ENCODE results near the gene SDK2. TPM values are rescaled to one million over a fixed set of nuclear protein-coding genes. Genes with fewer than 3 reads are reported as not detected.

Gene SDK2
- total RNA-seq, 2 experiments from 2014 or later, result 2.4 to 2.5 TPM

DNA sequence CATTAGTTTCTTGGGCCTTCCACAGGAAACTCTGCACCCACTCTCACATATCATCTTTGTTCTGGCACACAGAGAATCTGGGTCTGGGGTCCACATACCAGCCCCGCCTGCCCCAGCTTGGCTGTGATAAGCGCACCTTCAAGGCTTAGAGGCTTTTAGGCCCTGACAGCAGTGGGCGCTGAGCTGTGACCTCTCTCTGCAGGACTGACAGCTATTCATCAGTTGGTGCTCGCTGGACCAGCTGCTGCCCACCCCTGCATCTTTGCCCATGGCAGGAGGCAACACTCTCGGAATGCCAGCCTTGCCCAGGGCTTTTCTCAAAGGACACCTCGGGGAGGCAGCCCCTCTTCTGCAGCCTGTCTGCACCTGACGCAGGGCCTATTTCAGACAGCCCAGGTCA, 62.9 kb downstream of the SDK2 start:
- no peaks in the 10 kb centered on the region for H3K27me3 Mint-ChIP-seq
- H3K9me3 Mint-ChIP-seq, result no peaks in the 10 kb centered on the region
- DNase-seq, result no peak
- POLR2A ChIA-PET, result no interaction called here
- H3K4me1 Mint-ChIP-seq, result no peaks in the 10 kb centered on the region
- no peak overlapping the region for H3K4me3 Mint-ChIP-seq
- no peaks in the 10 kb centered on the region for H3K36me3 Mint-ChIP-seq (ENCODE audit: low read depth)
- H3K27ac Mint-ChIP-seq, result no peak overlapping the region
- CTCF ChIA-PET, result no interaction called here

DNA sequence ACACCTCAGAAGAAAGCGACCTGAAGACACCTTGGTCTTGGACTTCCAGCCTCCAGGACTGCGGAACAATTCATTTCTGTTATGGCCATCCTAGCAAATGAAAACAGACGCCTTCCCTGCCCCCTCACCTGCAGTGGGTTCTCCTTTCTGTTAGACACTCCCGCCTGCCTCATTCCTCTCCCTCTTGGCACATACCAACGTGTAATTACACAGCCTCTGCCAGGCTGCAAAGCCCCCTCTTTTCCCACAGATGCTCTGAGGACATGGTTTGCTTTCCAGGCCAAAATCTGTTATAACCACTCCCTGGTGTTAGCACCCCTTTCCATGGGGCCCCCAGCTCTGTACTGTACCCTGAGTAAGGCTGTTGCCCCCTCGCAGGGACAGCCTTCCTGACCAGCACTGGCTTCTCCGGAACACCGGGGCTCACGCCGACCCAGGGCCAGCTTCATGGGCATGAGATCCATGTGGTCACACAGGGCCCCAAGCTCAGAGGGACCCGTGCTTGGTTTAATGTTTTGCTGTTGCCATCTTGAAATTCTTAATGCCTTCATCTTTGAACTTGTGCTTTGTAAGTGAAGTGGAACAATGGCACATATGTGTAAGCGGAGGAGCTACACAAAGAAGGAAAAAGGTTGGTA, 64.1 kb downstream of the SDK2 start:
- Mint-ChIP-seq H3K36me3 (ENCODE audit: low read depth) (no peaks in the 10 kb centered on the region), H3K27ac (no peak overlapping the region), H3K9me3 (no peaks in the 10 kb centered on the region), H3K27me3 (no peaks in the 10 kb centered on the region), H3K4me3 (no peak overlapping the region), H3K4me1 (no peaks in the 10 kb centered on the region)
- CTCF ChIA-PET, result no interaction called here
- POLR2A ChIA-PET, result no interaction called here
- DNase-seq, result no peak

DNA sequence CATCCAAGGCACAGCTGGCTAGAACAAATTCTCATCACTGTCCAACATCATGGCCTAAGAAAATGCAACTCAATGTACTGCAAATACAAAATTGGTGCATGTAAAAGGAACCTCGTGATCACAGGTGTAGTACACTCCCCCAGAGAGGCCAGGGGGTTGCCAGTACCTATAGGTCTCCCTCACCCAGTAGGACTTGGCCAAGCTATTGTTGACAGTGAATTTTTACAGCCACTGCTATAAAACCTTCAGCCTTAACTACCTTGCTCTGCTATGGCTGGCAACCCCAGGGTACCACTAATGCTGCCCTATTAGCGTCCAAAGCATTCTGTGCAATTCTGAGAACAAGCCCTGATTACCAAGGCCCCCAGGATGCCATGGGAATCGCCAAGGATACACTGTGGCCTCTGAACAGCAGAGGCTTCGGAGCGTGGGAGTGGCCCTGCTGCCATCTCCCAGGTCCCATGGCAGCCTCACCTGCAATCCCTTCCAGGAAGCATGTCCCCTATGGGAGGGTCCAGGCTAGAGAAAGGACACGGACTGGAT, 67.6 kb downstream of the SDK2 start:
- H3K4me1 Mint-ChIP-seq, result no peaks in the 10 kb centered on the region
- no peaks in the 10 kb centered on the region for H3K27me3 Mint-ChIP-seq
- no peak for DNase-seq
- POLR2A ChIA-PET, result no interaction called here
- H3K27ac Mint-ChIP-seq, result no peak overlapping the region
- CTCF ChIA-PET, result no interaction called here
- no peaks in the 10 kb centered on the region for H3K36me3 Mint-ChIP-seq (ENCODE audit: low read depth)
- H3K4me3 Mint-ChIP-seq, result no peak overlapping the region
- no peaks in the 10 kb centered on the region for H3K9me3 Mint-ChIP-seq

DNA sequence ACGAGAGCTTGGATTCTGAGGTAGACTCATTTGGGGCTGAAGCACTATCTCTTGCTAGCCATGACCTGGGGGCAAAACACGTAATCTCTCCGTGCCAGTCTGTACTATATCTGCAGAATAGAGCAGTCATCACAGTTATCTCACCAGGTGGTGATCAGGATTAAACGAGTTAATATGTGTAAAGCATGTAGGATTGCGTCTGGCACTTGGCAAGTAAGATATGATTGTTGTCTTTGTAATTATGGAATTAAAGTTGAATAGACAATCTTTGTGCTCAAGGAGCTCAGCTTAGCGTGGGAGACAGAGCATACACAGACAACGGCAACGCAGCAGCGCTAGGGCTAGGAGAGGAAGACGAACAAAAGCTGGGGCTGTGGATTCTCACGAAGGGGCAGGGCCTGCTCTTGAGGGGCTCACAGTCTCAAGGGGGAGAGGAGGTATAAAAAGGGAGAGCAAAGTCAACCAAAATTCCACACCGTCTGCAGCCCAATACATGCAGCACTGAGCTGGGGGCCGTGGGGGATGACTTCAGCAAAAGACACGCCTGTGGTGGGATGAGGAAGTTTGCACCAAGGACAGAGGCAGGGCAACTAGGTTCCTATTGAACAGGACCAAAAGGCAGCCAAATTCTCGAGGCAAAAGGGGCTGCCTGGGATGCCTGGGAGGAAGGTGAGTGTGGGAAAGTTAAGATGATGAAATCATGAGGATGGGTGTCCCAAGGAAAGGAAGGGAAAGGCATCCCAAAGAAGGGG, 68.6 kb downstream of the SDK2 start:
- Mint-ChIP-seq H3K9me3 (no peaks in the 10 kb centered on the region), H3K36me3 (ENCODE audit: low read depth) (no peaks in the 10 kb centered on the region), H3K27me3 (no peaks in the 10 kb centered on the region), H3K27ac (no peak overlapping the region), H3K4me3 (no peak overlapping the region), H3K4me1 (no peaks in the 10 kb centered on the region)
- DNase-seq, result no peak
- CTCF ChIA-PET, result no interaction called here
- POLR2A ChIA-PET, result no interaction called here

DNA sequence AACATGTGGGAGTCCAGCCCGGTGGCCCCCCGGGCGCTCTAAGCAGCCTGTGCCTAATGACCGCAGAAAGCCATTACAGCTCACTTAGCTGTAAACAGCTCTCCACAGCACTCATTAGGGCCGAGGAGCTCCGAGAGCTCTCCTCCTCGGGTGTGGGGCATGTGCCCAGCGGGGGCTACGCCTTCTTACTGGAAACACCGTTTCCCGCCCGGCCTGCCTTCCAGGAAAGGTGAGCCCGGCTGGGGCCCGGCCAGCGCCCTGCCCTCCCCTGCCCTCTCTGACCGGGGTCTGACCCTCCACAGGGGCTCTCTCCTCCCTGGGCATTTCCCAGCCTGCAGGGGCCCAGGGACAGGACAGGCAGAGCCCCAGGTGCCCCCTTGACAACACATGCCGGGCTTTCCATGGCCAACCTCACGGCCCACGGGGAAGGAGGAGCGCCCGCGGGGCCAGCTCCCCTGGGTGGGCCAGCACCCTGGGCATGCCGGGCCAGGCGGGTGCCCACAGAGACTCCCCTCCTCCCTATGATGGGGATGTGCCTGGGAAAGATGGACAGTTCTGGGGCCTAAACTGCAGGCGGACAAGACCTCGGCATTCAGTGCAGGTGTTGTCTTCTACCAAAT, 72.6 kb downstream of the SDK2 start:
- peaks cover 11% of the 10 kb centered on the region for H3K4me1 Mint-ChIP-seq
- ChIA-PET POLR2A (no interaction called here), CTCF (no interaction called here)
- H3K9me3 Mint-ChIP-seq, result no peaks in the 10 kb centered on the region
- H3K27me3 Mint-ChIP-seq, result no peaks in the 10 kb centered on the region
- H3K27ac Mint-ChIP-seq, result no peak overlapping the region
- H3K4me3 Mint-ChIP-seq, result no peak overlapping the region
- H3K36me3 Mint-ChIP-seq (ENCODE audit: low read depth), result no peaks in the 10 kb centered on the region
- no peak for DNase-seq

DNA sequence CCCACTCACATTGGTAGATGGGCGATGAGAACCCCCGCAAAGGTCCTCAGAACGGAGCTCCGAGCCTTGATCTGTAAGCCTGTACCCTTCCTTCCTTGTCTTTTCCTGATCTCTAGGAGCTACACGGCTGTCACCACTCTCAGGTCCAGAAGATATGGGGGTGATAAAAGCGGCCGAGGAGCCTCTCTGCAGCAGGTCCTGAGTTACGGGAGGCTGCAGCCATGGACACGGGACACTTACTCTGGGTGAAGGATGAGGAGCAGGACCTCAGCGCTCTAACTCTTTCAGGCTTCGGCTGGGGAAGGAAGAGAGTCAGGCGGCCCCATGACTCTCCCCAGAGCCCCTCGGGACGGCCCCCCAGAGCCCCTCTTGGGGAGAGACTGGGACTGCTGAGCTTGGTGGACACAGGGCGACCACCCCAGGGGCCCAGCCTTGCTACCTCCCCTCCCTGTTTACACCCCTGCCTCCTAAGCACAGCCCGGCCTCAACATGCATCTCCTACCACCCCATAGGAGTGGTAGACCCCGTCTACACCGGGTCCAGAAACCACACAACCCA, 74.4 kb downstream of the SDK2 start:
- Mint-ChIP-seq H3K27ac (no peak overlapping the region), H3K4me3 (no peak overlapping the region), H3K9me3 (no peaks in the 10 kb centered on the region), H3K27me3 (no peaks in the 10 kb centered on the region), H3K36me3 (ENCODE audit: low read depth) (no peaks in the 10 kb centered on the region), H3K4me1 (peaks cover 11% of the 10 kb centered on the region)
- DNase-seq, result no peak
- POLR2A ChIA-PET, result no interaction called here
- CTCF ChIA-PET, result no interaction called here

DNA sequence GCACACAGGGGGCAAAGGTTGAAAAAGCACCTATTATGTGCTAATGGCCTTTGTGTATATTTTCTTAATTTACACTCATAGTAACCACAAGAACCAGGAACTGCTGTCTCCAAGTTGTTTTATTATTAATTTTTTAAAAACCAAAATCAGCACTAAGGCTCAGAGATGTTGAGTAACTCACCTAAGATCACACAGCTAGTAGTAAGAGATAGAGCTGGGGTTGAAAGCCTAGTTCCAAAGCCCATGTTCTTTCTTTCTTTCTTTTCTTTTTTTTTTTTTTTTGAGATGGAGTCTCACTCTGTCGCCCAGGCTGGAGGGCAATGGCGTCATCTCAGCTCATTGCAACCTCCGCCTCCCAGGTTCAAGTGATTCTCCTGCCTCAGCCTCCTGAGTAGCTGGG, 75.3 kb downstream of the SDK2 start:
- no peak for DNase-seq
- Mint-ChIP-seq H3K36me3 (ENCODE audit: low read depth) (no peaks in the 10 kb centered on the region), H3K9me3 (no peaks in the 10 kb centered on the region), H3K27ac (no peak overlapping the region), H3K4me1 (peaks cover 11% of the 10 kb centered on the region), H3K27me3 (no peaks in the 10 kb centered on the region), H3K4me3 (no peak overlapping the region)
- ChIA-PET CTCF (no interaction called here), POLR2A (no interaction called here)

DNA sequence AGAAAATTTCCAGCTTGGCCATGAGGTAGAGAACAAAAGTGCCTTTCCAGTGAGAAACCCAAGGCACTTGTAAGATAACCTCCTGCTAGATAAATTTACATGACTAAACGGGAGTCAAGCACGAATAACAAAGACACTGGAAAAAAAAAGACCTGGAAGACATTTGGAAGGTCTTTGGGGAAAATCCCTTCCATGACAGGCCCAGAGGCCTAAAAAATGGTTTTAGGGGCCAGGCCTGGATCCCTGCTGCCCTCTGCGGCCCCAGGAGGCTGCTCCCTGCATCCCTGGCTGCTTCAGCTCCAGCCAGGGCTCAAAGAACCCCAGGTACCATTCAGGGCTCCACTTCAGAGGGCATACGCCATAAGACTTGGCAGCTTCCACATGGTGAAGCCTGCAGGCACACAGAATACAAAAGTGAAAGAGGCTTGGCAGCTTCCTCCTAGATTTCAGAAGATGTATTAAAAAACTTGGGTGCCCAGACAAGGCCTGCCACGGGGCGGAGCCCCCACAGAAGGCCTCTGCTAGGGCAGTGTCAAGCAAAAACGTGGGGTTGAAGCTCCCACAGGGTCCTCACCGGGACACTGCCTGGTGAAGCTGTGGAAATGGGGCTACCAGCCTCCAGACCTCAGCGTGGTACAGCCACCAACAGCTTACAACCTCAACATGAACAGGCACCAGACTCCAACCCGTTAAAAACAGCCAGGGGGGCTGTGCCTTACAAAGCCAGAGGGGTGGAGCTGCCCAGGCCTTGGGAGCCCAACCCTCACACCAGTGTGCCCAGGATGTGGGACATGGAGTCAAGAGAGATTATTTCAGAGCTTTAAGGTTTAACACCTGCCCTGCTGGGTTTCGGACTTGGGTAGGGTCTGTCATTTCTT, 77.1 kb downstream of the SDK2 start:
- H3K27me3 Mint-ChIP-seq, result no peaks in the 10 kb centered on the region
- H3K4me3 Mint-ChIP-seq, result no peak overlapping the region
- CTCF ChIA-PET, result interaction anchor here (1.1 to 1.2 kb wide), 2 partner anchors 13 to 24 kb away, joined by 3 to 4 read pairs; no protein-coding TSS in a partner anchor
- peak overlapping the region; percentile 35 for H3K27ac Mint-ChIP-seq
- no peaks in the 10 kb centered on the region for H3K36me3 Mint-ChIP-seq (ENCODE audit: low read depth)
- POLR2A ChIA-PET, result interaction anchor here (1.3 to 2.0 kb wide), 3 partner anchors 9 to 26 kb away, joined by 3 to 7 read pairs (median 5); no protein-coding TSS in a partner anchor
- H3K9me3 Mint-ChIP-seq, result no peaks in the 10 kb centered on the region
- DNase-seq, result peak; percentile 24
- peaks cover 11% of the 10 kb centered on the region for H3K4me1 Mint-ChIP-seq

DNA sequence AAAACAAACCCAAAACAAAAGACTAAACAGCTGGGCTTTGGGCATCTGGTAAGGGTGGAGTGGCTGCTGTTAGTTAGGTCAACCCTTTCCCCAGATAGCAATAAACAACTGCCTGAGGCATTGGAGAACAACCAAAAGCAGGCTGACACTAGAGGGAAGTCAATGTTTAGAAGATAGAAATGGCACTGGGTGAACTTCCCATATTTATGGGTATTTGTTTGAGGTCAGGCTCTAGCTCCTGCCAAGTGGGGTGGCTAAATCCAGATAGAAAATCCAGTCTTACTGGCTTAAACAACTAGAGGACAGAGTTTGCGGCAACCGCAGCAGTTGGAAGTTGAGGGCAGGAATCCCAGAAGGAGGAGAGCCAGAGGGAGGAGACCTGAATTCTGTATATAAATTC, 79.4 kb downstream of the SDK2 start:
- POLR2A ChIA-PET, result no interaction called here
- H3K9me3 Mint-ChIP-seq, result no peaks in the 10 kb centered on the region
- no peaks in the 10 kb centered on the region for H3K36me3 Mint-ChIP-seq (ENCODE audit: low read depth)
- no peak overlapping the region for H3K4me3 Mint-ChIP-seq
- H3K27me3 Mint-ChIP-seq, result no peaks in the 10 kb centered on the region
- CTCF ChIA-PET, result interaction anchor here (1.4 kb wide), 1 partner anchor 26 kb away, joined by 3 read pairs; no protein-coding TSS in a partner anchor
- H3K27ac Mint-ChIP-seq, result no peak overlapping the region
- peaks cover 11% of the 10 kb centered on the region for H3K4me1 Mint-ChIP-seq
- DNase-seq, result no peak

DNA sequence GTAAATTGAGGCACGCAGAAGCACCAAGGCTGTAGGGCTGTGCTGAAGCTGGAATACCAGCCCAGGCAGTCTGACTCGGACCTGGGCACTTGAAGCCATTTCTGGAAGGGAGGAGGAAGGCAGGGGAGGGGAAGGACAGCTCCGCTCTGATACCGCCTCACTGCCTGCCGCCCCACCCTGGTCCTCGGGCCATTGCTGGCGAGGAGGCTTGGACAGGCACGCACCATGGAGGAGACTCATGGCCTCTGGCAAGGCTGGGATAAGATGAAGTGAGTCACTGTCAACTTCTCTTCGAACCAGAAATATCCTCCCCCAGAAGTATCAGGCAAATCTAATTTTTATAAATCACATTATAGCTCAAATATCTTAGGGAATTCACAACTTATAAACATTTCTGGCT, 81.3 kb downstream of the SDK2 start:
- no peaks in the 10 kb centered on the region for H3K9me3 Mint-ChIP-seq
- peaks cover 2% of the 10 kb centered on the region for H3K27me3 Mint-ChIP-seq
- H3K4me1 Mint-ChIP-seq, result peaks cover 8% of the 10 kb centered on the region
- no peak overlapping the region for H3K4me3 Mint-ChIP-seq
- H3K36me3 Mint-ChIP-seq (ENCODE audit: low read depth), result no peaks in the 10 kb centered on the region
- ChIA-PET POLR2A (no interaction called here), CTCF (interaction anchor here (0.6 kb wide), 1 partner anchor 15 kb away, joined by 3 read pairs; no protein-coding TSS in a partner anchor)
- no peak overlapping the region for H3K27ac Mint-ChIP-seq
- no peak for DNase-seq

DNA sequence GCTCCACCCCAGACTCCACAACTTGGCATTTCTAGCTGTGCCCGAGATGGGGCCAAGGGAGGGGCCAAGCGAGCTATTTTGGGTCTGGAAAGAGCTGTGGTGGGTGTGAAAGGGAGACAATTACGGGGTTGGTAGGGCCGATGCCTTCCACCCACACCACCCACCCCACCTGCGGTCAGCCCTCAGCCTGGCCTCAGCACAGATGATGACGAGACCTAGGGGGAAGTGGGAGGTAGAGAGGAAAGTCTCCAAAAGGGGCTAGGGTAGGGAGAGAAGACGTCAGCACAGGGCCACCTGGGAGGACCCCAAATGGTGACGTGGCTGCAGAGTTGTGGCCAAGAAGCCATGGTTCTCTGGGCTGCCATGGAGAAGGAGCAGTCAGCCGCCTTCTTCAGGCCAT, 83.1 kb downstream of the SDK2 start:
- POLR2A ChIA-PET, result no interaction called here
- Mint-ChIP-seq H3K27me3 (peaks cover 2% of the 10 kb centered on the region), H3K9me3 (no peaks in the 10 kb centered on the region)

DNA sequence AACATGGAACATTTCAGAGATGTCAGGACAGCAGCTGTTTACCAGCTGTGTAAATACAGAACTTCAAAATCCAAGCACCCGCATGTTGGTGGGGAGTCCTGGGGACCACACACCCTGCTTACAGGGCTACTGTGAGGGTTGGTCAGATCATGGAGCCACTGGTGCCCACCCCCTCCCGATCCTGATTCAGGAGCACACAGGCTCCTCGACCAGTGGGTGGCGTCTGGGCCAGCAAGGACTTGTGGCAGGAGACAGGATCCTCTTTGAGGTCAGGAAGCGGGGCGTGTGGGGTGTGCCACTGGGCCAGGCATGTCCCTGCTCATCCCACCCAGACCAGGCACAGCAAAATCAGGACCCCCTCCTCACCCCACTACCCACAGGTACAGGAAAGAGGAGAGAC, 83.6 kb downstream of the SDK2 start:
- Mint-ChIP-seq H3K4me3 (no peak overlapping the region), H3K4me1 (no peaks in the 10 kb centered on the region), H3K27ac (no peak overlapping the region), H3K27me3 (peaks cover 2% of the 10 kb centered on the region), H3K9me3 (no peaks in the 10 kb centered on the region), H3K36me3 (ENCODE audit: low read depth) (no peaks in the 10 kb centered on the region)
- no peak for DNase-seq
- ChIA-PET POLR2A (no interaction called here), CTCF (no interaction called here)

More for the DNA sequence above, 83.1 kb downstream of the SDK2 start:
- Mint-ChIP-seq H3K36me3 (ENCODE audit: low read depth) (no peaks in the 10 kb centered on the region), H3K4me1 (no peaks in the 10 kb centered on the region), H3K27ac (no peak overlapping the region), H3K4me3 (no peak overlapping the region)
- no peak for DNase-seq
- CTCF ChIA-PET, result no interaction called here

DNA sequence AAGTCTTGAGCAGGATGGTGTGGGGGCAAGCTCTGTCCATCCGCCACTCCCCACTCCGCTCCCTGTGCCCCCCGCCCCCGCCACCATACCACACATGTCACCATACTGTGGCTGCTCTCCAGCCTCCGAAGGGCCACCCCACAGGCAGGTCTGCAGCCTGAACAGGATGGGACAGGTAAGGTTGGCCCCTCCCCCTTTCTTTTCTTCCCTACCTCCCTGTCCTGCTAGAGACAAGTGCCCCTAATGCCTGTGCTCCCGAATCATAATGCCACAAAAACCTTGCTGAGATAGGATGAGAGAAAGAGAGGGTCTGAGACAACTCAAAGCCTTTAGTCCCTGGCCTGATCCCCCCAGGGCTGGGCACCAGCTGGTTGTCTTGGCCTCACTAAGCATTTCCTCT, 84.7 kb downstream of the SDK2 start:
- POLR2A ChIA-PET, result no interaction called here
- no peaks in the 10 kb centered on the region for H3K4me1 Mint-ChIP-seq
- no peak for DNase-seq
- H3K27ac Mint-ChIP-seq, result no peak overlapping the region
- H3K9me3 Mint-ChIP-seq, result no peaks in the 10 kb centered on the region
- no peaks in the 10 kb centered on the region for H3K36me3 Mint-ChIP-seq (ENCODE audit: low read depth)
- CTCF ChIA-PET, result no interaction called here
- peaks cover 4% of the 10 kb centered on the region for H3K27me3 Mint-ChIP-seq
- no peak overlapping the region for H3K4me3 Mint-ChIP-seq

Measured in activated CD4-positive, alpha-beta memory T cell treated with anti-CD3 and anti-CD28 coated beads, Interleukin-2, amount 10 ng/mL, durations not matched to agents 7 days and 5 days (primary cell).